ENCODE measurements around the gene ITGA3.
A peak's percentile ranks its signal among the peaks of the same experiment; 100 is the strongest.

Gene ITGA3

DNA sequence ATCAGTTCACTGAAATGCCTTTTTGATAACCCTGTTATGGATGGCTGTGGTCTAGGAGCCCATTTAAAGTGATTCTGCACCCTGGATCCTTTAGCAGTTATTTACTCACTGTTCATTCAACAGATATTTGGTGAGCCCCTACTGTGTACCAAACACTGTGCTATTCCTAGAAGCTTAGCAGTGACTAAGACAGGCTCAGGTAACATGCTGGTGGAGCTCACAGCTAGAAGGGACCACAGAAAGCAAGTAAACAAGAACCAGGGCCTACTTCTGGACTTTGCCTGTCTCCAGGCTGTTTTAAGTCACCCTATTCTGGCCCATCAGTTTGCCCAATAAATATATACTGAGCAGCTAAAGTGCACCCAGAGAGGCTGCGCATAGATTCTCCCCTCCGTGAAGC, 11.1 kb downstream of the ITGA3 start:
- DNase-seq, result no peak

DNA sequence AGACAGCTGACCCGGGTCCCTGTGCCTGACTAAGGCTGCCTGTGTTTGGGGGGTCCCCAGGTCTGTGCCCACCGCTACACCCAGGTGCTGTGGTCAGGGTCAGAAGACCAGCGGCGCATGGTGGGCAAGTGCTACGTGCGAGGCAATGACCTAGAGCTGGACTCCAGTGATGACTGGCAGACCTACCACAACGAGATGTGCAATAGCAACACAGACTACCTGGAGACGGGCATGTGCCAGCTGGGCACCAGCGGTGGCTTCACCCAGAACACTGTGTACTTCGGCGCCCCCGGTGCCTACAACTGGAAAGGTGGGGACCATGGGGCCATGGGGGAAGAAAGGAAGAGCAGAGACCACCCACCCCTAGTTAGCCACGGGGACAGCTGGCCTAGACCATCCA, 12.1 kb downstream of the ITGA3 start:
- no peak for DNase-seq

DNA sequence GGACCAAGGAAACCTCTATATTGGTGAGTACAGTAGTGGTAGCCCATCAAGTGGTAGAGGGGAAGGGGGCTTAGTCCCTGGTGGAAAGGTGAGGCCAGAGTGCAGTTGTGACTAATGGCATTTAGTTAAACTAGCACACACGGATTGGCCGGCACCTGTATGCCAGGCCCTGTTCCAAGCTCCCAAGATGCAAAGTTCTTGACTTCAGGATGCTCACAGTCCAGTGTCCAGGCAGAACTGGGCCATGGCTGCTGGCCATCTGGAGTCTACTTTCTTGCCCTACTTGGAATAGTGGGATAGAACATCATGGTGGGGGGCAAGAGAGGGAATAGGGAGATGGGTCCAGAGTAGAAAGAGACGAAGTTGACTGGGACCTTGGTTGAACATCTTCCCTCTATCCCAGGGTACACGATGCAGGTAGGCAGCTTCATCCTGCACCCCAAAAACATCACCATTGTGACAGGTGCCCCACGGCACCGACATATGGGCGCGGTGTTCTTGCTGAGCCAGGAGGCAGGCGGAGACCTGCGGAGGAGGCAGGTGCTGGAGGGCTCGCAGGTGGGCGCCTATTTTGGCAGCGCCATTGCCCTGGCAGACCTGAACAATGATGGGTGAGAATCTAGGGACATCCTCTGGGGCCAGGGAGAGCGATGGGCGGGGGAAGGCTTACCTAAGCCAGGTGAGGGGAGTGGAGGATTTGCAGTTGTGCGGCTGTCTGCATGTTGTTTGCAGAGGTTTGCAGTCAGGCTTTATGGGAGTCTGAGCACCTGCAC, 15.2 kb downstream of the ITGA3 start:
- no peak for DNase-seq

DNA sequence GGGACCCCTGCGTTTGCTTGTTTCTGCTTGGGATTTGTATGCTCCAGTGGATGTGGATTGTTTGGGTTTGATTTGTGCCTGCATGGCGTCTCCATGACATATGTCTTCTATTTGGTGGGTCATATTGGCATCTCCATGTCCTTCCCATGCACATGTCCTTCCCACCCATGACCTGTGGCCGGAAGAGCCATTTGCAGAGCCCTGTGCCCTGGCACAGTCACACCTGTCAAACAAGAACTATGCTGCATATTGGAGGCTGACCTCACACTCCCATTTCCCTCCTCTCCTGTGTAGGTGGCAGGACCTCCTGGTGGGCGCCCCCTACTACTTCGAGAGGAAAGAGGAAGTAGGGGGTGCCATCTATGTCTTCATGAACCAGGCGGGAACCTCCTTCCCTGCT, 15.8 kb downstream of the ITGA3 start:
- DNase-seq, result no peak

DNA sequence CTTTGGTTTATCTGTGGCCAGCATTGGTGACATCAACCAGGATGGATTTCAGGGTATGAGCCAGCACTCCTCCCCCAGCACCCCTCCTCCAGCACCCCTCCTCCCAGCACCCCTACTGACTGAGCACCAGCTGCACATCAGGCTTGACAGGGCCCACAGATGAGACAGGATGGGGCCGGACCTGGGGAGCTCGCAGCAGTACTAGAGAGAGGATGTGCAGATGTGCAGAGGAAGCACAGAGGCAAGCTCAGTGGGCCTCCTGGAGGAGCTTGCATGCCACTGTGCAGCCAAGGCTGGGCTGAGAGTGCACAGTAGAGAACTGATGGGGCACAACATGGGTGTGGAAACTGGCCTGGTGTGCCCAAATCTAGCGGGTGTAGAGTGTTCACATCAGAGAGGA, 16.2 kb downstream of the ITGA3 start:
- no peak for DNase-seq

DNA sequence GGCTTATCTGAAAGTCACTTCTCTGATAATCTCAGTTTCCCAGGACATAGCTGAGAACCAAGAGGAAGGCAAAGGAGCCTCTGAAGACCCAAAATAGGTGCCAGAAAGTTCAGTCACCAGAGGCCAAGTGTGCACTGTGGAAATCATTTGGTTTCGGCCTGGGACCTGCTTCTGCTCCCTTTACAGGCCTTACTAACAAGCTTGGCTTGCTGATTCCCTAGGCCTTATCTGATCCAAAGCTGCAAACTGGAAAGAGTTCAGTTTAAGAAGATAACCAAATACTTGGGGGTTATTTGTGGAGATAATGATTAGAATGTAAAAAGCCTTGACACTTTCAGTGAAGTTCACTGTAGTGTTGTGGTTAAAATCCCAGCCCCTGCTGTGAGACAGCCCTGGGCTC, 17.0 kb downstream of the ITGA3 start:
- no peak for DNase-seq

DNA sequence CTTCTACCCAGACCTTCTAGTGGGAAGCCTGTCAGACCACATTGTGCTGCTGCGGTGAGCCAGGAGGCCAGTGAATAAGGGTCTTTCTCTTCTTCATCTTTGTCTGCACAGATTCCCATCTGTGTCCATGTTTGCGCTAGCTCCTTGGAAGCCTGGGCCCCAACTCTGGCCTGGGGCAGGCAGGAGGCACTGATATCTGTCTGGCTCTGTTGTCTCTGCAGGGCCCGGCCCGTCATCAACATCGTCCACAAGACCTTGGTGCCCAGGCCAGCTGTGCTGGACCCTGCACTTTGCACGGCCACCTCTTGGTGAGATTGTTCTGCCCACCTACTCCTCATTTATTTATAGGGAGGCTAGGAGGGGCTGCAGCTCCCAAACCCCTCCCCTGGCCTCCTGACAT, 18.3 kb downstream of the ITGA3 start:
- DNase-seq, result no peak

DNA sequence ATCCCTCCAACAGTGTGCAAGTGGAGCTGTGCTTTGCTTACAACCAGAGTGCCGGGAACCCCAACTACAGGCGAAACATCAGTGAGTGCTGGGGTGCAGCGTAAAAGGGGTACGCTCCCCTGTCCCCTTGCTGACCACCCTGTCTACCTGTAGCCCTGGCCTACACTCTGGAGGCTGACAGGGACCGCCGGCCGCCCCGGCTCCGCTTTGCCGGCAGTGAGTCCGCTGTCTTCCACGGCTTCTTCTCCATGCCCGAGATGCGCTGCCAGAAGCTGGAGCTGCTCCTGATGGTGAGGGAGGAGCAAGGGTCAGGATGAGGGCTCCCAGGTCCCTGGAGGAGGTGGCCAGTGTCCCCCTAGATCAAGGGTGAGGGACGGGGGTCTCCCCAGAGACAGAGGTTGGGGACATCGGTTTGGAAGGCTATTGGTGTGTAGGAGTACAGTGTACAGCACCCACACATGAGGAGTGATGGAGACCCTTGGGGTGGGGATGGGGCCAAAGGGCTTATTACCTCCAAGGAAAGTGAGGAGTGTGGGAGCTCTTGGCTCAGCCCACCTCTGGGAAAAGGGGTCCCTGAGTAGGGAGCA, 19.6 kb downstream of the ITGA3 start:
- no peak for DNase-seq

DNA sequence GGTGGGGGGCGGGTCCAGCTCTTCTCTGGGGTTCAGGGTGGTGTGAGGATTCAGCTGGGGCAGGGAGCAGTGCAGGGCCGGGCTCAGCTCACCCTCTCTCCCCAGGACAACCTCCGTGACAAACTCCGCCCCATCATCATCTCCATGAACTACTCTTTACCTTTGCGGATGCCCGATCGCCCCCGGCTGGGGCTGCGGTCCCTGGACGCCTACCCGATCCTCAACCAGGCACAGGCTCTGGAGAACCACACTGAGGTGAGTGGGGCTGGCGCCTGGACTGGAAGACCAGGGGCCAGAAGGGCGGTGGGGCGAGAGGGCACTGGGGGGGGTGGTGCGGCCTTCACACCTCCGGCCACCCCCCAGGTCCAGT, 20.3 kb downstream of the ITGA3 start:
- DNase-seq, result no peak

DNA sequence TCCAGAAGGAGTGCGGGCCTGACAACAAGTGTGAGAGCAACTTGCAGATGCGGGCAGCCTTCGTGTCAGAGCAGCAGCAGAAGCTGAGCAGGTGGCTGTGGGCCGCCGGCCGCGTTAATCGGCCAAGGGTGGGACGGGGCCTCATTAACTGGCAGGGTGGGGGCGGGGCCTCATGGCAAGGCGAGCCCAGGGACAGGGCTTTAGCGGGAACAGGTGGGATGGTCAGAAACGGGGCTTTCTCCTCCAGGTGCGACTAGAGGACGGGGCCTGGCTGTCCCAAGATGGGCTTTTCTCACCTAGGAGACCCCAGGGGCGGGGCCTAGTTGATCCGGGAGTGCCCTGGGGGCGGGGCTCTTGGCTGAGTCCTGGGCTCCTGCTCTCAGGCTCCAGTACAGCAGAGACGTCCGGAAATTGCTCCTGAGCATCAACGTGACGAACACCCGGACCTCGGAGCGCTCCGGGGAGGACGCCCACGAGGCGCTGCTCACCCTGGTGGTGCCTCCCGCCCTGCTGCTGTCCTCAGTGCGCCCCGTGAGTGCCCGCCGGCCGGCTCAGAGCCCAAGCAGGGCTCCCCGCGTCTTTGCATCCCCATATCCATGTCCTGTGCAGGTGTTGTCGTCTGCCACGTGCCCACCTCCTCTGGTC, 20.8 kb downstream of the ITGA3 start:
- DNase-seq, result no peak

DNA sequence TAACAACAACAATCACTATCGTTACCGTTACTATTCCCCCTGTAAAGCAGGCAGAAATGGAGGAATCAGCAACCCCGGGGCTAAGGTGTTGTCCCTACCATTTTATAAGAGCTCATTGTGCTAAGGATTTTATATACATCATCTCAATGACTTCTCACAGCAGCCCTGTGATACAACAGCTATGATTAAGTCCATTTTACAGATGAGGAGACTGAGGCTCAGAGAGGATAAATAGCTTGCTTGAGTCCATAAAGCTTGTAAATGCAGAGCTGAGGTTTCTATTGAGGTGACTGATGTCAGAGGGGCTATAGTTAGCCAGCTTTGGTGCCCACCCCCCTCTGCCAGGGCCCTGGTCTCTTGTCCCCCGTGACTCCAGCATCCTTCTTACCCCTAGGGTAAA, 22.5 kb downstream of the ITGA3 start:
- no peak for DNase-seq

DNA sequence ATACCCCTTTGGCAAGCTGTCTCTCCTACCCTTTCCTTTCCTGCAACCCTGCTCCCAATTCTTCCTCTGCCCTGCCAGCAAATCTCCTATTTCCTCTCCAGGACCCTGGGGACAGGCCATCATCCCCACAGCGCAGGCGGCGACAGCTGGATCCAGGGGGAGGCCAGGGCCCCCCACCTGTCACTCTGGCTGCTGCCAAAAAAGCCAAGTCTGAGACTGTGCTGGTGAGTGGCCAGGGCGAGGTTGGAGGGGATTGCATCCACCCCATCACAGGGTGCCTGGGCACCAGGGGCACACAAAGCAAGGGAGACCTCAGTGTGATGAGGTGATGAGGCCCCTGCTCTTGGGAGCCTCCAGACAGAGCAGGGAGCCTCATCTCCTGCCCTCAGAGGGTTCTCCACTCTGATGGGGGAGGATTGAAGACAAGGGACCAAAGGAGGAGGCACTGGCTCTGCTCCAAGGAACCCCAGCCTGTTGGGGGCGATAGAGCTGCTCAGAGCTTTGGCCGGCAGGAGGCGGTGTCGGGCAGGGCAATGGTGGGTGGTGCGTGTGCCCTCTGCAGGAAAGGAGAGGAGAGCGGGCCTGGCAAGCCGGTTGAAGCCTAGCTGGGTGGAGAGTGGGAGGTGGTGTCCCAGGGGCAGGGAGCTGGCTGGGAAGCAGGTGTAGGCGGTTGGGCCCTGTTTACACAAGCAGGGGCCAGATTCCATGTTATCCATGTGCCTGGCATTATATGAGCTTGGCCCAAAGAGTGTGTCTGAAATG, 23.6 kb downstream of the ITGA3 start:
- DNase-seq, result no peak

DNA sequence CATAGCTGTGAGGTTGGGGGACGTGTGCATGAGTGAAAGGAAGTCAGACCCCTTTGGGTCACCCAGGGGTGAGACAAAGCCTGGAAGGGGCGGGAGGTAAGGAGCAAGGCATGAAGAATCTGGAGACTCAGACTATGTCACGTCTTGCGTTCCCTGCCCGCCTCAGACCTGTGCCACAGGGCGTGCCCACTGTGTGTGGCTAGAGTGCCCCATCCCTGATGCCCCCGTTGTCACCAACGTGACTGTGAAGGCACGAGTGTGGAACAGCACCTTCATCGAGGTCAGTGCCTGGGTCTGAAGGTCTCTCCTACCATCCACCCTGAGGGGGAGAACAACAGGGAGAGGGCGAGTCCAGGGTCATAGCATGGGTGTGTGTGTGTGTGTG, 24.2 kb downstream of the ITGA3 start:
- no peak for DNase-seq

DNA sequence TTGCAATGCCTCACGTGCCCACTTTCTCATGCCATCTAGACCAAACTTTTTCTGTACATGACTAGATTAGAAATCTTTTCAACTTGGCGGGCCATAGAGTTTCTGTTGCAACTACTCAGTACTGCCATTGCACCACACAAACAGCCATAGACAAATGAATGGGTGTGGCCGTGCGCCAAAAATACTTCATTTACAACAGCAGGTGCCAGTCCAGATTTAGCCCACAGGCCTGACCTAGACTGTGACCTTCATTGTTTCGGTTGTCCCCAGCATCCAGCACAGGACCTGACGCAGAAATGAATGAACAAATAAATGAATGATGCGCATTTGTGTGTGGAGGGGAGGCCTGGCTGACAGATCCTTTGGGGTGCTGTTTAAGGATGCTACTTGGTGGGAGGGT, 24.9 kb downstream of the ITGA3 start:
- DNase-seq, result no peak

DNA sequence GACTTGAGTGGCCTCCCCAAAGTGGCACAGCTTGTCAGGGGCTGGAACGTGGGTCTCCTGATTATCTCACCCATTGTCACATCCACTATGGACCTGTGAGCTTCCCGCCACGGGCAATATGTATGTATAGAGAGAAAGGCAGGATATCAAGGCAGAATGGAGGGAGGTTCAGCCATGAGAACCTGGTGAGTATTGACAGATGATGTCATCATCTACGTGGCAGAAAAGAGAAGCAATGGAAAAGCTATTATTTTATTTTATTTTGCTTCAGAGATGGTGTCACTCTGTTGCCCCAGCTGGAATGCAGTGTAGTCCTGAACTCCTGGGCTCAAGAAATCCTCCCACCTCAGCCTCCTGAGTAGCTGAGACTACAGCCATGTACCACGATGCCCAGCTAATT, 25.8 kb downstream of the ITGA3 start:
- DNase-seq, result no peak

DNA sequence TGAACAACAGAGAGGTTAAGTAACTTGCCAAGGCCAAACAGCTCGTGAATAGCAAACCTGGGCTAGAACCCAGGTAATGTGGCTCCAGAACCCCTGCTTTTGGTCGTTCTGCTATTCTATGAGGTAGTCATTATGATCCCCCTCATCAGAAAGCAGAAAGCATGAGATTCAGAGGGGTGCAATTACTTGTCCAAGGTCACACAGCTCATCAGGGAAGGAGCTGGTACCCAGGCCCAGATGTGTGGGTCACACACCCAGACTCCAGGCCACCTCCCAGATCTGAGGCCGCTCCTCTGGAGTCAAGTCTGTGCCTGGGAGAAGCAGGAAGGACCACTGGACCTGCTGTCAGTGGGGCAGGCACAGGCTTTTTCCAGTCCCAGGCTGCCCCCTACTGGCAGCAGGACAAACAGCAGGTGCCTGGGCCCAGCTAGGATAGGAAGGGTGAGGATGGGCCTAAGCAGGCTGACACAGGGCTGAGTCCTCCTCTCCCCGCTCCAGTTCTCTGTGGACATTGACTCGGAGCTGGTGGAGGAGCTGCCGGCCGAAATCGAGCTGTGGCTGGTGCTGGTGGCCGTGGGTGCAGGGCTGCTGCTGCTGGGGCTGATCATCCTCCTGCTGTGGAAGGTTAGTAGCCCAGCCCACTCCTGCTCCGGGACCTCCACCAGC, 31.5 kb downstream of the ITGA3 start:
- DNase-seq, result peak in 33 of 58 donors; percentile 11 to 61 (median 23)

DNA sequence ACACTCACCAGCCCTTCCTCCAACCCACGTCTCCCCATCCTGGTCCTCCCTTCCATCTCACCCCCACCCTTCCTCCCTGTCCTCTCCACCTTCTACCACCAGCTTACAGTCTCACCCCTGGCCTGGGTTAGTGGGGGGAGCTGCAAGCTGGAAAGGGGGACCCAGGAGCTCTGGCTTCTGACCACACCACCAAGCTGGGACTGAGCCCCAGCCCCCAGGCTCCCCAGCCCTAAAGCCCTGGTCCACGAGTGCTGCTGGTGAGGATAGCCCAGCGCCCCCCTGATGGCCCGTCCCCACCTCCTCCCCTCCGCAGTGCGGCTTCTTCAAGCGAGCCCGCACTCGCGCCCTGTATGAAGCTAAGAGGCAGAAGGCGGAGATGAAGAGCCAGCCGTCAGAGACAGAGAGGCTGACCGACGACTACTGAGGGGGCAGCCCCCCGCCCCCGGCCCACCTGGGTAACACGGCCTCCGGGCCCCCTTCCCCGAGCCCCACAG, 32.0 kb downstream of the ITGA3 start:
- no peak for DNase-seq

DNA sequence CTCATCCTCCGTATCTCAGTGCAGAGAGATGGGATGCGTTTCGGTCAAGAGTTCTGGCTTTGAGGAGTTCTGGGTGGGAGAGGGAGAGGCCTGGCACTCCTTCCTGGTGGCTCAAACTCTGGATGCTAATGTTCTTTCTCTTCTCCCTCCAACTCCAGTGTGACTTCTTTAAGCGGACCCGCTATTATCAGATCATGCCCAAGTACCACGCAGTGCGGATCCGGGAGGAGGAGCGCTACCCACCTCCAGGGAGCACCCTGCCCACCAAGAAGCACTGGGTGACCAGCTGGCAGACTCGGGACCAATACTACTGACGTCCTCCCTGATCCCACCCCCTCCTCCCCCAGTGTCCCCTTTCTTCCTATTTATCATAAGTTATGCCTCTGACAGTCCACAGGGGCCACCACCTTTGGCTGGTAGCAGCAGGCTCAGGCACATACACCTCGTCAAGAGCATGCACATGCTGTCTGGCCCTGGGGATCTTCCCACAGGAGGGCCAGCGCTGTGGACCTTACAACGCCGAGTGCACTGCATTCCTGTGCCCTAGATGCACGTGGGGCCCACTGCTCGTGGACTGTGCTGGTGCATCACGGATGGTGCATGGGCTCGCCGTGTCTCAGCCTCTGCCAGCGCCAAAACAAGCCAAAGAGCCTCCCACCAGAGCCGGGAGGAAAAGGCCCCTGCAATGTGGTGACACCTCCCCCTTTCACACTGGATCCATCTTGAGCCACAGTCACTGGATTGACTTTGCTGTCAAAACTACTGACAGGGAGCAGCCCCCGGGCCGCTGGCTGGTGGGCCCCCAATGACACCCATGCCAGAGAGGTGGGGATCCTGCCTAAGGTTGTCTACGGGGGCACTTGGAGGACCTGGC, 33.3 kb downstream of the ITGA3 start:
- DNase-seq, result no peak

DNA sequence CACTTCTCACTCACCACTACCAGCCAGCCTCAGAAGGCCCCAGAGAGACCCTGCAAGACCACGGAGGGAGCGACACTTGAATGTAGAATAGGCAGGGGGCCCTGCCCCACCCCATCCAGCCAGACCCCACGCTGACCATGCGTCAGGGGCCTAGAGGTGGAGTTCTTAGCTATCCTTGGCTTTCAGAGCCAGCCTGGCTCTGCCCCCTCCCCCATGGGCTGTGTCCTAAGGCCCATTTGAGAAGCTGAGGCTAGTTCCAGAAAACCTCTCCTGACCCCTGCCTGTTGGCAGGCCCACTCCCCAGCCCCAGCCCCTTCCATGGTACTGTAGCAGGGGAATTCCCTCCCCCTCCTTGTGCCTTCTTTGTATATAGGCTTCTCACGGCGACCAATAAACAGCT, 34.2 kb downstream of the ITGA3 start:
- DNase-seq, result no peak

All from anterior cingulate cortex (tissue), 58 donors.